HG03097 (cell line): Measurements from ENCODE around the gene ICOSLG.
"Not testable (repeated sequence)": the region's sequence is repeated elsewhere in the genome, so short reads cannot be mapped to it uniquely, and the experiment has no call there.

Source experiments
- ATAC-seq: cut with Tn5 transposase; IDR thresholded peaks from one replicate; pipeline ENCODE4 v1.9.1; 2021; ENCODE audit not compliant: unreplicated experiment, low FRiP score

The ICOSLG gene

DNA sequence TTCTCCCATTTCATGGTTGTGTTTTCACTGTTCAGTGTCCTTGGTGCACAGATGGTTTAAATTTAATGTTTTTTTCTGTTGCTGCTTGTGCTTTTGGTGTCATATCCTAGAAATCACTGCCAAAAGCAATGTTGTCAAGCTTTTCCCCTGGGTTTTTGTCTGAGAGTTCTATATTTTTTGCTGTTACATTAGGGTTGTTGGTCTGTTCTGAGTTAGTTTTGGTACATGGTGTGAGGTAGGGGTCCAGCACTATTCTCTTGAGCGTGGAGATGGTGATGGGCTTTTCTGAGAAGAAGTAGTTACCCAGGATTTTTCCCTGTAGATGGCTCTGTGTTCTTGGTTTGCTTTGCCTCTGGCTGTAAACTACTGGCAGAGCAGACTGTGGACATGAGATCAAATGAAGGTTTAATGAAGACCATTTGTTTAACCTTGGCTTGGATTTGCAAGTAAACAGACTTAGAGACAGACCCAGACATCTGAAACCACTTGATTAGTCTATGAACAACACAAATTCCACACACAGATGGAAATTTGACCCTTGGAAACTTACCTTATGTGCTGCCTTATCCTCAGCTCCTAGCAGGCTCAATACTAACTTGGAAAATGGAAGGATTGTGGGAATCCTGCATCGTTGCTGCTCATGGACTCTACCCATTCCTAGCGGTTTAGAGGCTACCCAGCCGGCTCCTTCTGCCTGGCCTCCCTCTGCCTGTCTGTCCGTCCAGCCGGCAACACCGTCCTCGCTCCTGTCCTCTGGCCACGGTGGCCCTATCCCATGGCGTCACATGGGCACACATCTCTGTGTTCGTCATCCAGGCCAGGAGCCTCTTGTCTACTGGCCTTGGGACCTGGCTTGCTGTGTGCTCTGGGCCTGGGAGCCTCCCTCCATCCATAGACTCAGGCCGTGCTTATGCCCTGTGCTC is 50.1 kb downstream of the ICOSLG start:
- ATAC-seq = not testable (repeated sequence)

GRCh38 chr21:44184862-44185261 is 55.9 kb downstream of the ICOSLG start:
- not testable (repeated sequence) for ATAC-seq

DNA sequence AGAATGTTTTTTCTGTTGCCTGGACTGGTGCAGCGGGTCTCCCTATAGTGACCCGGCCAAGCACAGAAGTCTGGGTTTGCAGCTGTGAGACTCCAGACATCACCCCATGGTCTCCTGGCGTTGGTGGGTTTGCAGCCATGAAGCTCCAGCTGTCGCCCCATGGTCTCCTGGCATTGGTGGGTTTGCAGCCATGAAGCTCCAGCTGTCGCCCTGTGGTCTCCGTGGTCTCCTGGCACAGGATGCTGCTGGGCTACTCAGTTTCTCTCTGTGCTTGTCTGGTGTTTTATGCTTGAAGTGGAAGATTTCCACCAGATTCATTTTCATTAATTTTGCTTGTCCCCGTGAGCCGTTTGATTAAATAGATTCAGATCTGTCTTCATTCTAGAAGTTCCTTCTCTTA is 58.5 kb downstream of the ICOSLG start:
- not testable (repeated sequence) for ATAC-seq

- ATAC-seq = not testable (repeated sequence)
Measured at GRCh38 chr21:44181506-44181905, 59.2 kb downstream of the ICOSLG start.

DNA sequence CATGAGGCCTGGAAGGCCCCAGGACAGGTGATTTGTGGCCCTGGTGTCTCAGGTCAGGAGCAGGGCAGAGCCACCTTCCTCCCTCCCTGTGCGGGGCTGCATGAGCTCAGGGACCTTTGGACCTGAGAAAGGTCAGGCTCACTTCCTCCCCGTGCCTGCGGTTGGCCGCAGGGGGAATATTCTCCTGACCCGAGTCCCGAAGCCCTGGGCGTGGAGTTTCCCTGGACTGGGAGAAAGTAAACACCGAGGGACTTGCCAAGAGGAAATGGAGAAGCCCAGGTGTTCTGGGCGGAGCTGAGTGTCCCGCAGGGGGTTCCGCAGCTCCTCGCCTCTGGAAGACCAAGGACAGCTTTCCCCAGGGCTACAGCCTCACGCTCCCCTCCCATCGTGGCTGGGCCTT is 64.6 kb downstream of the ICOSLG start:
- not testable (repeated sequence) for ATAC-seq

DNA sequence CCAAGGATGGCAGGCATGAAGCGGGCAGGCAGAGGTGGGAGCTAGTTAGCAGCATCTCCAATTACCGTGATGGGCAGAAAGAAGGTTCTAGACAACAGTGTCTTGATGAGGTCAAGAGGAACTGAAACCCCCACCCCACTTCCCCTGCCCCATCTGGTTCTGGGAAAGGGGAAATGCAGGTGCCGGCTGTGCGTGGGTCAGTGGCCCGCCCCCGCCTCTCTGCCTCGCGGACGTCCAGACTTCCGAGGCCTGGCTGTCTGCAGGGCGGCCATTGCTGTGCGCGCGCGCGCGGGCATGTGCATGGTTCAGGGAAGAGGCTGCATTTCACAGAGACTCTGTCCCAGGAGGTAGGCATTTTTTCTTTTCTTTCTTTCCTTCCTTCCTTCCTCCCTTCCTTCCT is 65.6 kb downstream of the ICOSLG start:
- not testable (repeated sequence) for ATAC-seq
